ENCODE data around the gene NPRL2.

Gene NPRL2

DNA sequence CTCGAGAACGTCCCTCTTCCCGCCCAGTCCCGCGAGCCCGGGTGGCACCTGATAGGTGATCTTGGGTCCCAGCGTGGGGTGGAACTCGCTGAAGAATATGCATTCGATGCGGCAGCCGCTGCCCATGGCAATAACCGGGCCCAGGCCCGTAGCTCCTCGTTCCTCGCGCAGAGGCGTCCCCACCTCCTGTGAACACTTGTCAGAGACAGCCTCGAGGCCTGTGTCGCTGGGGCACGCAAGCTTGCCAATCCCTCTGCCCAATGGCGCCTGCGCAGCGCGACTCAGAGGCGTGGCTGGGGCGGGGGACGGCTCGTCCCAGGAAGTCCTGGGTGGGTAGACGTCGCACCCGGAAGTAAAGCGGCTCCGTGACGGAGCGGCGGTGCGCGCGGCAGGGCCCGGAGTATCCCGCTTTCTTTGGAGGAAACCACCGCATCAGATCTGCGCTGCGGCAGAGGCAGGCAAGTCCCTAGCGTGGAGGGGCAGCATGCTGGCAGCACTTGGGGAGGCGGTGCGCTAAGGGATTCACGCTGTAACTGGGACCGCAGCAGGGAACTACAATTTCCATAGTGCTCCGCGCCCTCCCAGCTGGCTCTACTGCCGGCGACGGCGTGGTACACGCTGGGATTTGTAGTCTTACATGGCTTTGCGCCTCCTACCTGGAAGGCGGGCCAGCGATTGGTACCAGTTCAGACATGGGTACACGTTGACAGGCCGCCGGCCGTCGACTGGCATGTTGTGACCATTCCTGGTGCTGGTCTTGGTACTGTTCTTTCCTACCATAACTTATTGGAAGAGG, at the start of gene NPRL2, which contains the start of gene CYB561D2:
Gene NPRL2, minus strand, starts transcription at position 249 of the 796 bp plus-strand sequence. Its CDS starts 123 bp downstream, at position 126.
Gene CYB561D2, plus strand, starts transcription at position 336 of the 796 bp plus-strand sequence. CDS start 572 bp downstream, outside the sequence.
- Histone ChIP-seq H3K9me3 (ENCODE audit: control insufficient read depth, low read depth, low read length) (no peaks in the 10 kb centered on the region), H3K27me3 (ENCODE audit: control insufficient read depth, insufficient read depth, low read length) (peaks cover 9% of the 10 kb centered on the region), H3K4me3 (ENCODE audit: low read length) (peak within 1 kb of the TSS; percentile 96), H3K4me1 (ENCODE audit: control insufficient read depth, low read depth, low read length) (peaks cover 8% of the 10 kb centered on the region), H3K27ac (ENCODE audit: low read length) (no peak within 1 kb of the TSS), H3K9ac (ENCODE audit: low read length) (peak within 1 kb of the TSS; percentile 49), H3K36me3 (ENCODE audit: control insufficient read depth, low read depth, low read length) (peaks cover 19% of the 10 kb centered on the region)

- H3K27me3 ChIP-seq (ENCODE audit: control insufficient read depth, insufficient read depth, low read length), result no peaks in the 10 kb centered on the region
- H3K9me3 ChIP-seq (ENCODE audit: control insufficient read depth, low read depth, low read length), result no peaks in the 10 kb centered on the region
- no peak overlapping the region for H3K27ac ChIP-seq (ENCODE audit: low read length)
These were observed 45.9 kb upstream of the NPRL2 start for GRCh38 chr3:50396502-50396901.

DNA sequence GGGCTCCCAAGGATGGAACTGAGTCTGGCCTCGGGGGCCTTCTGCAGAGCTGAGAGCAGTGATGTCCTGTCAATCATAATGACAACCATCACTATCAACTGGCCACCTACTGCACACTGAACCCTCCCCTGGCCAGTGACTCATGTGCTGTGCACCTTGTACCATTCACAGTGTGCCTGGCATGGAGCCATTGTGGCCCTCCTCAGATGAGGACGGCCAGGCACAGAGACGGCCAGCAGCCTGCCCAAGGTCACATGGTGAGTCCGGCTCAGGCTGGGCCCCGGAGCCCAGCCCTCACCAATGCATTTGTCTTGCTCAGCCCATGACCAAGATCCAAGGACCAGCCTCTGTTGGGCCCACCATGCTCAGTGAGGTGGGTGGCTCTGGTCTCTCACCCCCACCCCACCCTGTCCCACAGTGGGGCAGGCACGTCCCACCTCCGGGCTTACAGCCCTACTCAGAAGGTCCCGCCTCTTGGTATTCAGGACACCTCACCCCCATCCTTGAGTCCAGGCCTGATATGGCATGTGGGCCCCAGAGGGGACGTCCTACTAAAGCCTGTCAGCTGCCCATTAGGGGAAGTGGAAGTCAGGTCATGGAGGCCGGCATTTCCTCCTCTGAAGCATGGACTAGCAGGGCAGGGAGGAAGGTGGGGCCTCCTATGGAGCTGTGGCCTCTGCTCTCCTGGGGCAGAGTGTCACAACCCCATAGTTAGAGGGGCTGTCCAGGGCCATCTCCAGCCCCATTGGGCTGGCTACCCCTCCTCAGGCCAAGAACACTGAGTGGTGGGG, 44.7 kb upstream of the NPRL2 start:
- H3K4me3 ChIP-seq (ENCODE audit: low read length), result no peak overlapping the region
- no peaks in the 10 kb centered on the region for H3K36me3 ChIP-seq (ENCODE audit: control insufficient read depth, low read depth, low read length)
- no peaks in the 10 kb centered on the region for H3K9me3 ChIP-seq (ENCODE audit: control insufficient read depth, low read depth, low read length)
- no peak overlapping the region for H3K9ac ChIP-seq (ENCODE audit: low read length)
- no peaks in the 10 kb centered on the region for H3K27me3 ChIP-seq (ENCODE audit: control insufficient read depth, insufficient read depth, low read length)
- H3K27ac ChIP-seq (ENCODE audit: low read length), result no peak overlapping the region
- H3K4me1 ChIP-seq (ENCODE audit: control insufficient read depth, low read depth, low read length), result no peaks in the 10 kb centered on the region

More at GRCh38 chr3:50396502-50396901, 45.9 kb upstream of the NPRL2 start:
- H3K9ac ChIP-seq (ENCODE audit: low read length), result no peak overlapping the region
- H3K36me3 ChIP-seq (ENCODE audit: control insufficient read depth, low read depth, low read length), result no peaks in the 10 kb centered on the region
- H3K4me3 ChIP-seq (ENCODE audit: low read length), result no peak overlapping the region
- no peaks in the 10 kb centered on the region for H3K4me1 ChIP-seq (ENCODE audit: control insufficient read depth, low read depth, low read length)

DNA sequence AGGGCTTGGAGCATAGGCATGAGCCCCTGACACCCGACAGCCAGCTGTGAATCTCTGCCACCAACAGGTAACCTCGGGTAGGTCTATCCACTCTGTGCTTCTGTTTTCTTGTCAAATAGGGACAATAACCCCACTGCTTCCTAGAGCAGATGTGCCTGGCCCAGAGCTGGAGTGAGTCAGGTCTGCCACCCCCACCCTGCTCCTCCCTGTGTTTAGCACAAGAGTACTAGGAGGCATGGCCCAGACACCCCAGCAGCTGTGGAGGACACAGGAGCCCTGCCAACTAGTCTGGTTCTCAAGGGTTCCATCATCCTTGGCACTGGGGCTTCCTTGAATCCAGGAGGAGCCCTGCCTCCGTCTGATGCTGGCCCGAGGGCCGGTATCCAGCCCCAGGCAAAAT, 42.5 kb upstream of the NPRL2 start:
- Histone ChIP-seq H3K27me3 (ENCODE audit: control insufficient read depth, insufficient read depth, low read length) (no peaks in the 10 kb centered on the region), H3K36me3 (ENCODE audit: control insufficient read depth, low read depth, low read length) (no peaks in the 10 kb centered on the region), H3K4me1 (ENCODE audit: control insufficient read depth, low read depth, low read length) (no peaks in the 10 kb centered on the region), H3K27ac (ENCODE audit: low read length) (no peak overlapping the region), H3K9ac (ENCODE audit: low read length) (no peak overlapping the region), H3K4me3 (ENCODE audit: low read length) (no peak overlapping the region), H3K9me3 (ENCODE audit: control insufficient read depth, low read depth, low read length) (no peaks in the 10 kb centered on the region)

- Histone ChIP-seq H3K27me3 (ENCODE audit: control insufficient read depth, insufficient read depth, low read length) (no peaks in the 10 kb centered on the region), H3K4me1 (ENCODE audit: control insufficient read depth, low read depth, low read length) (no peaks in the 10 kb centered on the region), H3K27ac (ENCODE audit: low read length) (no peak overlapping the region), H3K36me3 (ENCODE audit: control insufficient read depth, low read depth, low read length) (no peaks in the 10 kb centered on the region), H3K4me3 (ENCODE audit: low read length) (no peak overlapping the region), H3K9me3 (ENCODE audit: control insufficient read depth, low read depth, low read length) (no peaks in the 10 kb centered on the region), H3K9ac (ENCODE audit: low read length) (no peak overlapping the region)
These were observed 41.6 kb upstream of the NPRL2 start for GRCh38 chr3:50392101-50392715.

GRCh38 chr3:50390508-50391224, 40.1 kb upstream of the NPRL2 start:
- H3K9ac ChIP-seq (ENCODE audit: low read length), result no peak overlapping the region
- H3K9me3 ChIP-seq (ENCODE audit: control insufficient read depth, low read depth, low read length), result no peaks in the 10 kb centered on the region
- no peaks in the 10 kb centered on the region for H3K27me3 ChIP-seq (ENCODE audit: control insufficient read depth, insufficient read depth, low read length)
- H3K27ac ChIP-seq (ENCODE audit: low read length), result no peak overlapping the region
- no peaks in the 10 kb centered on the region for H3K36me3 ChIP-seq (ENCODE audit: control insufficient read depth, low read depth, low read length)
- H3K4me1 ChIP-seq (ENCODE audit: control insufficient read depth, low read depth, low read length), result no peaks in the 10 kb centered on the region
- H3K4me3 ChIP-seq (ENCODE audit: low read length), result no peak overlapping the region

GRCh38 chr3:50389414-50389767, 38.8 kb upstream of the NPRL2 start:
- Histone ChIP-seq H3K27ac (ENCODE audit: low read length) (no peak overlapping the region), H3K9me3 (ENCODE audit: control insufficient read depth, low read depth, low read length) (no peaks in the 10 kb centered on the region), H3K36me3 (ENCODE audit: control insufficient read depth, low read depth, low read length) (no peaks in the 10 kb centered on the region), H3K27me3 (ENCODE audit: control insufficient read depth, insufficient read depth, low read length) (no peaks in the 10 kb centered on the region), H3K9ac (ENCODE audit: low read length) (no peak overlapping the region), H3K4me3 (ENCODE audit: low read length) (no peak overlapping the region), H3K4me1 (ENCODE audit: control insufficient read depth, low read depth, low read length) (no peaks in the 10 kb centered on the region)

- Histone ChIP-seq H3K27me3 (ENCODE audit: control insufficient read depth, insufficient read depth, low read length) (no peaks in the 10 kb centered on the region), H3K27ac (ENCODE audit: low read length) (no peak overlapping the region), H3K4me1 (ENCODE audit: control insufficient read depth, low read depth, low read length) (no peaks in the 10 kb centered on the region), H3K9ac (ENCODE audit: low read length) (no peak overlapping the region), H3K4me3 (ENCODE audit: low read length) (no peak overlapping the region), H3K36me3 (ENCODE audit: control insufficient read depth, low read depth, low read length) (no peaks in the 10 kb centered on the region), H3K9me3 (ENCODE audit: control insufficient read depth, low read depth, low read length) (no peaks in the 10 kb centered on the region)
These were observed 38.3 kb upstream of the NPRL2 start for GRCh38 chr3:50388720-50389413.

DNA sequence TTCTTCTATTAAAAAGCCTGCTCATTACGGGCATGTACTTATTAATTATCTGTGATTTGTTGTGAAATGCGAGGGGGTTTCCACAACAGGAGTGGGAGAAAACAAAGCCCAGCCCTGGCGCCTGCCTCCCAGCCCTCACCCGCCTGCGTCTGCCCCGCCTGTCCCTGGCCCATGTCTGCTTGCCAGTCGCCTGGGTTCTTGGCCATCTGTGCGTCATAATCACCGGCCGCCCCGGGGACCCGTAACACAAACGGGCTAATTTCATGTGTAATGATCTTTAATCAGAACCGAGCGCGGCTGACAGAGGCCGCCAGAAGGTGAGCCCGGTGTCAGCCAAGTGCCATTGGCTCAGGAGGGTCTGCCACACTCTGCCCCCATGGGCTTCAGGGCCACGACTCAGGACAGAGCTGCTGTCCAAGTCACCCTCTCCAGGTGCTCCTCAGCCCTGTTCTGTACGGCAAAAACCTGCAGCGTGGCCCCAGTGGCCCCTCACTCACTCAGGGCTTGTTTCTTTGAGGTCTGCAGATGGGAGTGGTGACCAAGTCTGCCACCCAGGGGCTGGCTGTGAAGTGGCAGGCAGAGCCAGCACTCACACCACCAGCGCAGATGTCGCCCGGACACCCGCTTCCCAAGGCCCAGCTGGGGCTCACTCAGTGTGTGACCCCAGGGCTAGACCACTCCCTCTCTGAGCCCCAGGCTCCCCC, 37.6 kb upstream of the NPRL2 start:
- H3K4me3 ChIP-seq (ENCODE audit: low read length), result no peak overlapping the region
- H3K36me3 ChIP-seq (ENCODE audit: control insufficient read depth, low read depth, low read length), result no peaks in the 10 kb centered on the region
- H3K4me1 ChIP-seq (ENCODE audit: control insufficient read depth, low read depth, low read length), result no peaks in the 10 kb centered on the region
- no peaks in the 10 kb centered on the region for H3K27me3 ChIP-seq (ENCODE audit: control insufficient read depth, insufficient read depth, low read length)
- no peak overlapping the region for H3K9ac ChIP-seq (ENCODE audit: low read length)
- H3K9me3 ChIP-seq (ENCODE audit: control insufficient read depth, low read depth, low read length), result no peaks in the 10 kb centered on the region
- no peak overlapping the region for H3K27ac ChIP-seq (ENCODE audit: low read length)

DNA sequence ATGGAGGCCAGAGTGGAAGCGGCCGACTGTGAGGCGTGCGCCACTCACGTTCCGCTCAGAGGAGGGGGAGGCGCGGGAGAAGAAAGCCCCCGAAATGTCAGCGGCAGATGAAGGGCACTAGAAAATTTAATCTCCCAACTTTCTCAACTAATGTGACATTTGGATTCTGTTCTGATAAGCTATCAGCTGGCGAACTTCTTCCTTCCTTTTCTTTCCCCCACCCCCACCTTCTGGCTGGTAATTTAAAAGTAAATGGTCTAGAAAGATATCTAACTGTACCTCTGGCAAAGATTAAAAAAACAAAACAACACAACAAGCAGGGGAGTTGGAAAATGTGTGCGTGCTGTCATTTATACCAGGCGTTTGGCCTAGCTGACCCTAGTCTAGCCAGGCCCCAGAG, 35.2 kb upstream of the NPRL2 start:
- no peak overlapping the region for H3K27ac ChIP-seq (ENCODE audit: low read length)
- no peaks in the 10 kb centered on the region for H3K9me3 ChIP-seq (ENCODE audit: control insufficient read depth, low read depth, low read length)
- no peaks in the 10 kb centered on the region for H3K27me3 ChIP-seq (ENCODE audit: control insufficient read depth, insufficient read depth, low read length)
- no peak overlapping the region for H3K4me3 ChIP-seq (ENCODE audit: low read length)
- H3K9ac ChIP-seq (ENCODE audit: low read length), result no peak overlapping the region
- no peaks in the 10 kb centered on the region for H3K36me3 ChIP-seq (ENCODE audit: control insufficient read depth, low read depth, low read length)
- H3K4me1 ChIP-seq (ENCODE audit: control insufficient read depth, low read depth, low read length), result no peaks in the 10 kb centered on the region

Data from iPS-18a (cell line).